PC-9 (cell line): Measurements from ENCODE around the gene WDR37.

Experiments
- EZH2 ChIP-seq: fragments of 200-600 bp; sonication (generic); IDR thresholded peaks from 2 replicates; pipeline ENCODE4 v1.8.0; 2017; ENCODE audit warnings: antibody characterized with exemption, low read depth
- TF ChIP-seq, protein P1 (sequence below): fragments of 200-600 bp; sonication (generic); conservative IDR thresholded peaks from 2 replicates; pipeline ENCODE4 v1.6.1; 2017; ENCODE audit warnings: mixed run types, antibody characterized with exemption, mild to moderate bottlenecking, moderate library complexity

DNA sequence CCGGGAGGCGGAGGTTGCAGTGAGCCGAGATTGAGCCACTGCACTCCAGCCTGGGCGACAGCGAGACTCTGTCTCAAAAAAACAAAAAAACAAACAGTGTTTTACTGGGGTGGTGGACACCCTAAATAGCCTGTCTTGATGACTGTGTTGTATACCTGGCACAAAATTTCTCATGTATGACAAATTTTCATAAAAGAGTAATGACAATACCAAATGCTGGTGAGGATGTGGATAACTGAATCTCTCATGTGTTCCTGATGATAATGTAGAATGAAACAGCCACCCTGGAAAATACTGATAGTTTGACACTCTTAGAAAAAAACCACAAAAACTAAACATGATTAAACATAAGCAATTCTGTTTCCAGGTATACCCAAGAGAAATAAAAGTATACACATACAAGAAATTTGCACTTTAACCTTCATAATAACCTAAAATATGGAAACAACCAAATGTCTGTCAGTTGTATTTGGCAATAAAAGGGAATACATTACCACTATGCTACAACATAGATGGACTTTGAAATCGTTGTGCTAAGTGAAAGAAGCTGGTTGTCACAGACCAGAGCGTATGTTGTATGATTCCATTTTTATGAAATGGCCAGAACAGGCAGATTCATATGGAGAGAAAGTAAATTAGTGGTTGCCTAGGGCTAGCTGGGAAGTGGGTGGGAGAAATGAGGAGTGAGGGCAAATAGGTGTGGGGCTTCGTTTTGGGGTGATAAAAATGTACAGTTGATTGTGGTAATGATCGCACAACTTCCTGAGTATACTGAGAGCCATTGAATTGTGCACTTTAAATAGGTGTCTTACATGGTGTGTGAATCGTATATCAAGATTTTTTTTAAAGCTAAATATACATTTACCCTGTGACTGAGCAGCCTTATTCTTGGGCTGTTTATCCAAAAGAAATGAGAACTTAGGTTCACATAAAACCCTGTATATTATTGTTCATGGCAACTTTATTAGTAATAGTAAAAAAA, 12.5 kb downstream of the WDR37 start:
- TF ChIP-seq, protein P1, sequence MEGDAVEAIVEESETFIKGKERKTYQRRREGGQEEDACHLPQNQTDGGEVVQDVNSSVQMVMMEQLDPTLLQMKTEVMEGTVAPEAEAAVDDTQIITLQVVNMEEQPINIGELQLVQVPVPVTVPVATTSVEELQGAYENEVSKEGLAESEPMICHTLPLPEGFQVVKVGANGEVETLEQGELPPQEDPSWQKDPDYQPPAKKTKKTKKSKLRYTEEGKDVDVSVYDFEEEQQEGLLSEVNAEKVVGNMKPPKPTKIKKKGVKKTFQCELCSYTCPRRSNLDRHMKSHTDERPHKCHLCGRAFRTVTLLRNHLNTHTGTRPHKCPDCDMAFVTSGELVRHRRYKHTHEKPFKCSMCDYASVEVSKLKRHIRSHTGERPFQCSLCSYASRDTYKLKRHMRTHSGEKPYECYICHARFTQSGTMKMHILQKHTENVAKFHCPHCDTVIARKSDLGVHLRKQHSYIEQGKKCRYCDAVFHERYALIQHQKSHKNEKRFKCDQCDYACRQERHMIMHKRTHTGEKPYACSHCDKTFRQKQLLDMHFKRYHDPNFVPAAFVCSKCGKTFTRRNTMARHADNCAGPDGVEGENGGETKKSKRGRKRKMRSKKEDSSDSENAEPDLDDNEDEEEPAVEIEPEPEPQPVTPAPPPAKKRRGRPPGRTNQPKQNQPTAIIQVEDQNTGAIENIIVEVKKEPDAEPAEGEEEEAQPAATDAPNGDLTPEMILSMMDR, result no peak
- TF ChIP-seq EZH2, result no peak
